OCI-M1 (cell line): ENCODE measurements around the gene CST4.
"Not testable (repeated sequence)": the region's sequence is repeated elsewhere in the genome, so short reads cannot be mapped to it uniquely, and the experiment has no call there.

Experiments used
- DNase-seq: peaks from one replicate; lab custom pipeline; 2025; lab: John Stamatoyannopoulos, UW

The CST4 gene

GRCh38 chr20:23640671-23641667 is 47.9 kb downstream of the CST4 start:
- no peak for DNase-seq

DNA sequence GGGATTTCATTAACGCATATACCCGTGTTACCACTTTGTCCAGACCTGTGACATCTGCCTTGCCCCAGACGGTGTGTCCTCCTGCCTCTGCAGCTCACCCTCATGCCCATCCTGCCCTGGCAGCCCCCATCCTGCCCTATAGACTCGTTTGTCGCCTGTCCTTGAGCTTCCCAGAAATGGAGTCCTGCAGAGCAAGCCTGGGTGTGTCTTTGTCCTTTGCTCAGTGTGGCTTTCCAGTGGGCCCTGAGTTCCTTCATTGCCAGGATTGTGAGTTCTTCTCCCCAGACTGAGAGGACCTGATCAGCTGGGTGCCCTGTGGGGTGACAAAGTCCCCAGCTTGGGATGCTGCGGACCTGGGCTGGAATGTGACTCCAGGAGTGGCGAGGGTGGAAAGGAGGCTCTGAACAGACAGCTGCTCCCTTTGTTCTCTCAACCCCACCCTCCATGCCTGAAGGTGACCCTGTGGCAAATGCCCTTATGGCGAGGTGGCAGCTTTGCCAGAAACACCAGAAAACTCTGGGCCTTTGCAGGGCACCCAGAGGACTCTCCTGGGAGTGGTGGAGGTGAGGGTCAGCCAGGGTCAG is 48.7 kb downstream of the CST4 start:
- DNase-seq: no peak

DNA sequence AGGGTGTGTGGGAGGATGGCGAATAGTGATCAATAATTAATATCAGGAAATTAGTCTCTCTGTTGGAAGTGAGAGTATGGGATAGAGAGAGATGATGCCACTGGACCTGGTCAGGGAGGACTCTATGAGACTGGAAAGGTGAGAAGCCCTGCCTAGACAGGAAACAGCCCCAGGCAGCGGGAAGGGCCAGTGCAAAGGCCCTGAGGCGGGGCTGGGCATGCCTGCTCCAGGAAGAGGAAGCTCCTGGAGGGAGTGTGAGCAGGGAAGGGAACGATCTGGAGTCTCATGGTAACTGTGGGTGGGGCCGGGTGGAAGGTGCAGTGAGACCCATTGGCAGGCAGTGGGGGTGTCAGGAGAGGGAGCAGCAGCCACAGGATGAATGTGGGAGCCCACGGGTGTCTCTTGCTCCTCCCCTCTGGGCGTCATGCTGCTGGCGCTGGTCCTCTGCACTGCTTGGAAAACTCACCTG is 49.3 kb downstream of the CST4 start:
- DNase-seq: no peak

DNA sequence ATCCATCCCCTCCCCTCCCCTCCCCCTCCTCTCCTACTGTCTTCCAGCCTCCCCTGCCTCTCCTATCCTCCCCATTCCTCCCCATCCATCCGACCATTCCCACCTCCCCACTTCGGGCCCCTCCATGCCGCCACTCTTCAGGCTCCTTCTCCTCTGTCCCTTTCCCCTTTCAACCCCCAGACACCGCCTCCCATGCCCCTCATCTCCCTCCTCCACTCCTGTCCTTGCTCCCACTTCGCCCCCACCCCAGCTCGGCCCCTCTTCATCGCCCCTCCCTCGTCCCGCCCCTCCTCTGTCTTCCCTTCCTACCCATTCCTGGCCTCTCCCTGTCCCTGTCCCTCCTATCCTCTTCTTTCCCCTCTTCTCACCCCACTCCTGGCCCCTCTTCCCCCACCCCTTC is 50.5 kb downstream of the CST4 start:
- no peak for DNase-seq

DNA sequence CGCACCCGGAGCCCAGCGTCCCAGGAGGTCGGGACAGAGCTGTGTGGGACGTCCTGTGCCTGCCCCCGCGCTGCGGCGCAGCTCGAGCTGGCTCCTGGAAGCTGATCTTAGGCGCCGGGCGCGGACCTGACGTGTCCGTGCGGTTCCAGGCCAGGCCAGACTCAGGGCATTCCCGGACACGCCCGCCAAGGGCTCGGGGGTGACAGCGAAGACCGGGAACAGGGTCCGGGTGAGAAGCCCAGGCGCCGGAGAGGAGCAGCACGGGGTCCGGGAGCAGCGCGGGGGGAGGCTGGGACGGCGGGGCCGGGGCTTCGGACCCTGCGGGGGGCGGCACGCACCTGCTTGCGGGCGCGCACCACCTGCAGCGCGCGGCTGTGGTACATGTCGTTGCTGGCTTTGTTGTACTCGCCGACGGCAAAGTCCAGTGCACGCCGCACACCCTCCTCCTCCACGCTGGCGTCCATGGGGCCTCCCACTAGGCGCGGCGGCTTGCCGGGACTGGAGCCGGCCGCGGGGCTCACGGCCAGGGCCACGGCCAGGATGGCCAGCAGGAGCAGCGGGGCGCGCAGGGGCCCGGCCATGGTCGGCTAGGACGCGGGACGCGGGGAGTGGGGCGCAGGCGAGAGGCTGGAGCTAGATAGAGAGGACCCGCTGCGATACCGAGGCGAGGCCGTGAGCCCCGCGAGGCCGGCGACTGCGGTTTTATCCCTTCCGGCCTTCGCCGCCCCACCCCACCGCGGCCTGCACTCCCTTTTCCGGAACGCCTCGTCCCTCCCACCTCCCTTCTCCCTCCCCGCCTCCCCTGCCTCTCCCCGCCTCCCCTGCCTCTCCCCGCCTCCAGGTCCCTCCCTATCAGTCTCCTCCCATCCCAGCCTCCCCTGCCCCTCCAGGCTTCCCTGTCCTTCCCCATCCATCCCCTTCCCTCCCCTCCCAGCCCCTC is 51.3 kb downstream of the CST4 start, which contains the start of gene CST3:
TSS of gene CST3 (minus strand) at position 674 of the 940 bp plus-strand sequence. CDS start at position 581, 93 bp downstream.
- DNase-seq: peak; percentile 91

DNA sequence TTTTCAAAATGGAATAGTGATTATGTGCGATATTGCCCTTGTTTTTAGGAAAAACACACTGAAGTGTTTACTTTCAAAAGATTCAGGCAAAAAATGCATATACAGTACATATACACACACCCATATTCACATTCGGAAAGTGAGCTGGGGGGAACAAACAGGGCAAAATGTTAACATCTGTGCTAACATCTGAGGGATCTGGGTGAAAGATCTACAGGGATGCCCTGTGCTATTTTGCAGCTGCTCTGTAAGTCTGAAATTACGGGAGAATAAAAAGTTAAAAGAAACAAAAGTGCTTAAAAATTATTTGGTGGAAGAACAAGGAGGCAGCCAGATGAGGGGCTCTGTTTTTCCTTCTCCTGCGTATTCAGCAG is 51.9 kb downstream of the CST4 start:
- DNase-seq: no peak

- DNase-seq: no peak
Observed at GRCh38 chr20:23636182-23636907, 52.5 kb downstream of the CST4 start.

DNA sequence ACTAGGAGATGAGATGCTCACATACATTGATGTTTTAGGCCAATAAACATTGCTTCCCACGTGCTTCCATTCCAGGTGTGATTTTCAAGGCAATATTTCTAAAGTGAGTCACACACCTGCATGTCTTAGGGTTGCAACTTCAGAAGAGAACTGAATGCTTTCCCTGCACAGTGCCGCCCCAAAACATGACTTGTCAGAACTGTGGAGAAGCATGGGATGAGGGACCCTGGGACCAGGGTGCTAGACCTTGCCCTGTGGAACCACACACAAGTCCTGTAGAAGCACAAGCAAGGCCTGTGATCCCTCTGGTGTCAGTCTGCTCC is 53.1 kb downstream of the CST4 start:
- not testable (repeated sequence) for DNase-seq
